ENCODE measurements around the gene SNRNP27. TPM values are rescaled to one million over a fixed set of nuclear protein-coding genes. Genes with fewer than 3 reads are reported as not detected.
"Not testable (repeated sequence)": the region's sequence is repeated elsewhere in the genome, so short reads cannot be mapped to it uniquely, and the experiment has no call there.

The SNRNP27 gene
- total and polyA plus RNA-seq, 4 donors, result 32.0 to 51.3 (median 36.0) TPM

GRCh38 chr2:69950241-69950640, 56.5 kb downstream of the SNRNP27 start:
- ATAC-seq (ENCODE audit: insufficient read depth, low FRiP score), result no peak
- Histone ChIP-seq H3K36me3 (ENCODE audit: control insufficient read depth in 4 of 4, insufficient read depth in 4 of 4, low read length in 4 of 4) (no peaks in the 10 kb centered on the region), H3K4me3 (no peak overlapping the region), H3K9ac (ENCODE audit: insufficient read depth in 1 of 2, low read length in 2 of 2) (no peak overlapping the region), H3K4me1 (ENCODE audit: control insufficient read depth in 5 of 5, insufficient read depth in 5 of 5, low read length in 5 of 5) (no peaks in the 10 kb centered on the region), H3K27me3 (ENCODE audit: control insufficient read depth in 3 of 3, insufficient read depth in 3 of 3, low read length in 2 of 3) (no peaks in the 10 kb centered on the region), H3K9me3 (ENCODE audit: control insufficient read depth in 4 of 4, insufficient read depth in 3 of 4, low read length in 3 of 4) (no peaks in the 10 kb centered on the region), H3K27ac (ENCODE audit: low read depth in 1 of 2, low read length in 1 of 2) (no peak overlapping the region)
- DNase-seq, result no peak
- whole genome bisulfite sequencing, 2 donors, result 88% methylated on average over 5 of the region's 5 CpGs
- TF ChIP-seq CTCF (IDR thresholded peaks at IDR 0.05; ENCODE audit: control extremely low read depth, extremely low read depth), result no peak

GRCh38 chr2:69950671-69951070, 56.9 kb downstream of the SNRNP27 start:
- H3K9me3 ChIP-seq (ENCODE audit: control insufficient read depth in 4 of 4, insufficient read depth in 3 of 4, low read length in 3 of 4); ATAC-seq (ENCODE audit: insufficient read depth, low FRiP score); H3K4me1 ChIP-seq (ENCODE audit: control insufficient read depth in 5 of 5, insufficient read depth in 5 of 5, low read length in 5 of 5); H3K27ac ChIP-seq (ENCODE audit: low read depth in 1 of 2, low read length in 1 of 2); DNase-seq; H3K4me3 ChIP-seq; H3K36me3 ChIP-seq (ENCODE audit: control insufficient read depth in 4 of 4, insufficient read depth in 4 of 4, low read length in 4 of 4); H3K9ac ChIP-seq (ENCODE audit: insufficient read depth in 1 of 2, low read length in 2 of 2); H3K27me3 ChIP-seq (ENCODE audit: control insufficient read depth in 3 of 3, insufficient read depth in 3 of 3, low read length in 2 of 3): not testable (repeated sequence)
- 95 to 97% methylated on average over 3 of the region's 3 CpGs for WGBS, 2 donors

GRCh38 chr2:69952336-69953115, 58.8 kb downstream of the SNRNP27 start:
- DNase-seq (no peak), ATAC-seq (ENCODE audit: insufficient read depth, low FRiP score) (no peak)
- H3K4me1 ChIP-seq (ENCODE audit: control insufficient read depth in 5 of 5, insufficient read depth in 5 of 5, low read length in 5 of 5), result no peaks in the 10 kb centered on the region
- H3K9me3 ChIP-seq (ENCODE audit: control insufficient read depth in 4 of 4, insufficient read depth in 3 of 4, low read length in 3 of 4), result no peaks in the 10 kb centered on the region
- TF ChIP-seq CTCF (IDR thresholded peaks at IDR 0.05; ENCODE audit: control extremely low read depth, extremely low read depth), result no peak
- no peak overlapping the region for H3K9ac ChIP-seq (ENCODE audit: insufficient read depth in 1 of 2, low read length in 2 of 2)
- H3K4me3 ChIP-seq, result no peak overlapping the region
- 75 to 83% methylated on average over 6 of the region's 6 CpGs for WGBS, 2 donors
- H3K36me3 ChIP-seq (ENCODE audit: control insufficient read depth in 4 of 4, insufficient read depth in 4 of 4, low read length in 4 of 4), result no peaks in the 10 kb centered on the region
- H3K27me3 ChIP-seq (ENCODE audit: control insufficient read depth in 3 of 3, insufficient read depth in 3 of 3, low read length in 2 of 3), result no peaks in the 10 kb centered on the region
- H3K27ac ChIP-seq (ENCODE audit: low read depth in 1 of 2, low read length in 1 of 2), result no peak overlapping the region

- WGBS, 2 donors, result 96 to 98% methylated on average over 1 of the region's 1 CpG
Observed at GRCh38 chr2:69954084-69954483, 60.3 kb downstream of the SNRNP27 start.

More at GRCh38 chr2:69954084-69954483, 60.3 kb downstream of the SNRNP27 start:
- Histone ChIP-seq H3K36me3 (ENCODE audit: control insufficient read depth in 4 of 4, insufficient read depth in 4 of 4, low read length in 4 of 4) (no peaks in the 10 kb centered on the region), H3K27me3 (ENCODE audit: control insufficient read depth in 3 of 3, insufficient read depth in 3 of 3, low read length in 2 of 3) (no peaks in the 10 kb centered on the region), H3K4me1 (ENCODE audit: control insufficient read depth in 5 of 5, insufficient read depth in 5 of 5, low read length in 5 of 5) (no peaks in the 10 kb centered on the region), H3K27ac (ENCODE audit: low read depth in 1 of 2, low read length in 1 of 2) (no peak overlapping the region), H3K9ac (ENCODE audit: insufficient read depth in 1 of 2, low read length in 2 of 2) (no peak overlapping the region), H3K9me3 (ENCODE audit: control insufficient read depth in 4 of 4, insufficient read depth in 3 of 4, low read length in 3 of 4) (no peaks in the 10 kb centered on the region), H3K4me3 (no peak overlapping the region)
- no peak for TF ChIP-seq CTCF (IDR thresholded peaks at IDR 0.05; ENCODE audit: control extremely low read depth, extremely low read depth)
- DNase-seq, result no peak
- no peak for ATAC-seq (ENCODE audit: insufficient read depth, low FRiP score)

Small RNAs within 50 kb of the gene (small RNA-seq; reads per million reads assigned to genes)
- gene RPL23AP92 (ENCODE audit: low replicate concordance), result not detected

Other genes starting within 250 kb of the SNRNP27 start
- gene ANXA4, start 151.8 kb upstream of the SNRNP27 start, total RNA-seq, result 100 to 1,000 TPM in 1 of 2 donors, 10 to 100 TPM in 1; 88.3 to 170 TPM
- 10 to 100 TPM; 75.0 to 98.9 TPM for gene ANXA4, start 151.8 kb upstream of the SNRNP27 start, polyA plus RNA-seq
- gene GMCL1, start 64.3 kb upstream of the SNRNP27 start, total RNA-seq, result 10 to 100 TPM; 13.4 to 31.1 TPM
- 1 to 10 TPM; 6.8 to 8.1 TPM for gene GMCL1, start 64.3 kb upstream of the SNRNP27 start, polyA plus RNA-seq
- gene MXD1, start 21.2 kb downstream of the SNRNP27 start, total RNA-seq, result 10 to 100 TPM; 30.0 to 46.5 TPM
- gene MXD1, start 21.2 kb downstream of the SNRNP27 start, polyA plus RNA-seq, result 10 to 100 TPM in 1 of 2 donors, 1 to 10 TPM in 1; 4.0 to 63.7 TPM
- gene ASPRV1, start 67.7 kb downstream of the SNRNP27 start, total RNA-seq, result 1 to 10 TPM; 1.4 to 2.9 TPM
- gene ASPRV1, start 67.7 kb downstream of the SNRNP27 start, polyA plus RNA-seq, result 1 to 10 TPM in 1 of 2 donors, under 1 TPM in 1; 0.94 to 1.1 TPM
- gene PCBP1, start 193.5 kb downstream of the SNRNP27 start, total RNA-seq, result 100 to 1,000 TPM; 134 to 326 TPM
- gene PCBP1, start 193.5 kb downstream of the SNRNP27 start, polyA plus RNA-seq, result 100 to 1,000 TPM; 268 to 453 TPM